Measurements from ENCODE around the gene NHSL2. TPM values are rescaled to one million over a fixed set of nuclear protein-coding genes. Genes with fewer than 3 reads are reported as not detected.
A peak's percentile ranks its signal among the peaks of the same experiment; 100 is the strongest.

The NHSL2 gene
- total RNA-seq, 2 donors from 2014 or later = 6.9 to 11.2 TPM

DNA sequence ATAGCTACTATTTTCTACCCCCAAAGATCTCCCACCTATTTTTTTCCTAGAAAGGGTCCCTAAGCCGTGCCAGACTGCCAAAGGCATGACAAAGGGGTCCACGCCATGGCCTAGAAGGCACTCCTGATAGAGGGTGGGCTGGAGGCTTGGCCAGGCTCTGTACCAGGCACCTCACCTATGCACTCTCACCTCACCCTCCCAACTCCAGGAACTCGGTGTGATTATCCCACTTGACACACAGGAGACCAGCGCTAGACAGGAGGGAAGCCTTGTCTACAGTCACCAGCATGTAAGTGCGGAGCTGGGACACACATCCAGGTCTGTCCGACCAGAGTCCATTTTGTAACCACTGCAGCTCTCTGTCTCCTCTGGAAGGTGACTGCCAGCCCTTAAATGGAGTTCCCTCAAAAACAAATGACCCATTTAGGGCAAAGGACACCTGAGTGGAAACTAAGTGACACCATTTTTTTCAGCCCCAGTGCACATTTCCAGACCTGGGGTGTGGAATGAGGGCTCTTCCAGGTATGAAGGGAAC, 114.7 kb downstream of the NHSL2 start:
- WGBS, 2 experiments (ENCODE audit: insufficient coverage in 1 of 2, insufficient read length in 1 of 2) = 95% methylated on average over 6 of the region's 6 CpGs; no CpG with 5 or more reads in 1 of the 2 experiments
- Histone ChIP-seq H3K27ac (ENCODE audit: low read depth, low read length) (no peak overlapping the region), H3K9ac (ENCODE audit: extremely low read depth, low read length, poor library complexity, severe bottlenecking) (no peak overlapping the region), H3K4me3 (ENCODE audit: low read length) (no peak overlapping the region), H3K36me3 (ENCODE audit: control insufficient read depth, insufficient read depth, low read length) (no peaks in the 10 kb centered on the region), H3K27me3 (ENCODE audit: control insufficient read depth, insufficient read depth, low read length, poor library complexity, severe bottlenecking) (no peaks in the 10 kb centered on the region), H3K9me3 (ENCODE audit: control insufficient read depth, low read length) (no peaks in the 10 kb centered on the region), H3K4me1 (ENCODE audit: control insufficient read depth, insufficient read depth, low read length) (no peaks in the 10 kb centered on the region)
- Mint-ChIP-seq H3K36me3 (ENCODE audit: low read depth) (peaks cover 2% of the 10 kb centered on the region), H3K4me3 (no peak overlapping the region), H3K4me1 (peaks cover 1% of the 10 kb centered on the region), H3K9me3 (peaks cover 70% of the 10 kb centered on the region), H3K27ac (no peak overlapping the region), H3K27me3 (ENCODE audit: insufficient read depth) (no peaks in the 10 kb centered on the region)
- no peak for TF ChIP-seq CTCF (conservative IDR thresholded peaks at IDR 0.05)
- peak; percentile 17 for DNase-seq

GRCh38 chrX:72026341-72027023, 115.8 kb downstream of the NHSL2 start:
- no peak for TF ChIP-seq CTCF (conservative IDR thresholded peaks at IDR 0.05)
- DNase-seq = peak; percentile 17
- H3K4me1 ChIP-seq (ENCODE audit: control insufficient read depth, insufficient read depth, low read length) = no peaks in the 10 kb centered on the region
- no peaks in the 10 kb centered on the region for H3K27me3 ChIP-seq (ENCODE audit: control insufficient read depth, insufficient read depth, low read length, poor library complexity, severe bottlenecking)
- Mint-ChIP-seq H3K4me1 (peaks cover 1% of the 10 kb centered on the region), H3K27ac (no peak overlapping the region), H3K36me3 (ENCODE audit: low read depth) (peaks cover 2% of the 10 kb centered on the region), H3K4me3 (no peak overlapping the region), H3K9me3 (peaks cover 64% of the 10 kb centered on the region), H3K27me3 (ENCODE audit: insufficient read depth) (no peaks in the 10 kb centered on the region)
- H3K4me3 ChIP-seq (ENCODE audit: low read length) = no peak overlapping the region
- H3K27ac ChIP-seq (ENCODE audit: low read depth, low read length) = no peak overlapping the region
- H3K36me3 ChIP-seq (ENCODE audit: control insufficient read depth, insufficient read depth, low read length) = no peaks in the 10 kb centered on the region
- no peak overlapping the region for H3K9ac ChIP-seq (ENCODE audit: extremely low read depth, low read length, poor library complexity, severe bottlenecking)
- H3K9me3 ChIP-seq (ENCODE audit: control insufficient read depth, low read length) = no peaks in the 10 kb centered on the region
- WGBS, 2 experiments (ENCODE audit: insufficient coverage in 1 of 2, insufficient read length in 1 of 2) = 95% methylated on average over 2 of the region's 3 CpGs; no CpG with 5 or more reads in 1 of the 2 experiments

GRCh38 chrX:72027024-72027913, 116.6 kb downstream of the NHSL2 start:
- no peak for TF ChIP-seq CTCF (conservative IDR thresholded peaks at IDR 0.05)
- Histone ChIP-seq H3K4me3 (ENCODE audit: low read length) (no peak overlapping the region), H3K9ac (ENCODE audit: extremely low read depth, low read length, poor library complexity, severe bottlenecking) (no peak overlapping the region), H3K4me1 (ENCODE audit: control insufficient read depth, insufficient read depth, low read length) (no peaks in the 10 kb centered on the region), H3K27me3 (ENCODE audit: control insufficient read depth, insufficient read depth, low read length, poor library complexity, severe bottlenecking) (no peaks in the 10 kb centered on the region), H3K27ac (ENCODE audit: low read depth, low read length) (no peak overlapping the region), H3K36me3 (ENCODE audit: control insufficient read depth, insufficient read depth, low read length) (no peaks in the 10 kb centered on the region), H3K9me3 (ENCODE audit: control insufficient read depth, low read length) (no peaks in the 10 kb centered on the region)
- H3K27me3 Mint-ChIP-seq (ENCODE audit: insufficient read depth) = no peaks in the 10 kb centered on the region
- H3K36me3 Mint-ChIP-seq (ENCODE audit: low read depth) = peaks cover 2% of the 10 kb centered on the region
- peaks cover 64% of the 10 kb centered on the region for H3K9me3 Mint-ChIP-seq
- DNase-seq = peak; percentile 15
- H3K4me1 Mint-ChIP-seq = no peaks in the 10 kb centered on the region
- WGBS, 2 experiments (ENCODE audit: insufficient coverage in 1 of 2, insufficient read length in 1 of 2) = 98 to 100% methylated on average over 3 to 14 of the region's 14 CpGs
- H3K27ac Mint-ChIP-seq = no peak overlapping the region
- no peak overlapping the region for H3K4me3 Mint-ChIP-seq

All from endodermal cell (in vitro differentiated cells).